ENCODE data around the gene RABL6.
"Not testable (repeated sequence)": the region's sequence is repeated elsewhere in the genome, so short reads cannot be mapped to it uniquely, and the experiment has no call there.

Gene RABL6

DNA sequence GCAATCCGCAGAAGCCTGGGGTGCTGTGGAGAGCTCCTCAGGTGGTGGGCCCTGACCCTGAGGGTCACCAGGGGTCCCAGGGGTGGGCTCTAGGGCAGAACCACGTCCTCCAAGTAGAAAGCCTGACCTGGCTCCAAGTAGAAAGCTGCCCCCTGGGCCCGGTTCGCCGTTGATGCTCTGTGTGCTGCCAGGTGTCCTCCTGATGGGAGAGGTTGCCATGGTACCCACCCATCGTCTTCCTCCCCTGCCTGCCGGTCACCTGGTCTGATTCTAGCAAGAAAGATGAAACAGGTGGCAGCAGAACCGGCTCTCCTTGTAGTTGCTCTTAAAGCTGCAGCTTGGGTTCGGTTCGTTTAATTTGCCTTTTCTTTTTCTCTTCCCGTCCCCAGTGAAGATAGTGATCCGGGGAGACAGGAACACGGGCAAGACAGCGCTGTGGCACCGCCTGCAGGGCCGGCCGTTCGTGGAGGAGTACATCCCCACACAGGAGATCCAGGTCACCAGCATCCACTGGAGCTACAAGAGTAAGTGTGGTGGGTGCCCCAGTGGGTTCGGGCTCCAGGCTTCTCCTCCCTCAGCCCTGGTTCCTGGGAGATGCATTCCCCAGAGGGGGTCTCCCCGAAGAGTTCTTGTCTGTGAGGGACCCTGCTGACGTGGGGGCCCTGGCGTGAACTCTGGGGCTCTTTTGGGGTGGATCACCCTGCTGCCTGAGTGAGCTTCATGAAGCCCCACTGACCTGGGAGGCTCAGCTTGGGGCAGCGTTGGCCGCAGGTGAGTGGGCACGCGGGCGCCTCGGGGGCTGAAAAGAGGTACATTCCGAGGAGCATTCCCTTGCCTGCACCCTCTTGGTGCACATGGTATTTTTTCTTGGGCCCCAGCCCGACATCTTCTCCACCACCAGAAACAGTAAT lies 15.6 kb downstream of the RABL6 start:
- DNase-seq, result no peak

GRCh38 chr9:136824496-136825225 lies 16.9 kb downstream of the RABL6 start:
- no peak for DNase-seq

- DNase-seq, result no peak
Observed at GRCh38 chr9:136825295-136826187, 17.8 kb downstream of the RABL6 start.

- no peak for DNase-seq
Observed at GRCh38 chr9:136826188-136826541, 18.4 kb downstream of the RABL6 start.

GRCh38 chr9:136826703-136827582 lies 19.2 kb downstream of the RABL6 start:
- no peak for DNase-seq

GRCh38 chr9:136827794-136828473 lies 20.2 kb downstream of the RABL6 start:
- DNase-seq, result no peak

DNA sequence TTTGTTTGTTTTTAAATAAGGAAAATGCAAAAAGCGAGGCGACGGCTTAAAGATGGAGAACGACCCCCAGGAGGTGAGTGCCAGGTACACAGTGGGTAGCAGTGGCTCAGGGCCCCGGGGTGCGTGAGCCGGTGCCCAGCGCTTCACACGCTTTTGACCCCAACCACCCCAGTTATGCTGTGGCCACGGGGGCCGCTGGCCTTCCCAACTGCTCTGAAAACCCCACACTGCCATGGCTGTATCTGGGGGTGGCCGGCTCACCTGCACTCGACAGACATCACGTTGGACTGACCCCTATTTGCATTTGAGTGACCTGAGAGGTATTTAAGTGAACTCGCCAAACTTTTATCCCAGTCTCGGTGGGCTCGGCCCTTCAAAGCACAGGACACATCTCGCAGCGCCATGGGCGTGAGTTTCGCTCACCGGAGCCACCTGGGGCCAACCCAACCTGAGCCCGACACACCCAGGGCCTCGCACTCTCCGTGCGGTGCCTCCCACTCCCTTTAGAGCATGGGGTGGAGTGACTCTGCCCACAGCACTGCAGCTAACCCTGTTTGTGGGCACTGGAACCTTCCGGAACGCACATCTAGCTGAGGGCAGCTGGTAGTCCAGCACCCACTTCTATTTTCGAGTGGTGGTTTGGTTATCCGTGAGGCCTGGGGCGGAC lies 20.9 kb downstream of the RABL6 start:
- no peak for DNase-seq

GRCh38 chr9:136829412-136829811 lies 21.7 kb downstream of the RABL6 start:
- DNase-seq, result no peak

DNA sequence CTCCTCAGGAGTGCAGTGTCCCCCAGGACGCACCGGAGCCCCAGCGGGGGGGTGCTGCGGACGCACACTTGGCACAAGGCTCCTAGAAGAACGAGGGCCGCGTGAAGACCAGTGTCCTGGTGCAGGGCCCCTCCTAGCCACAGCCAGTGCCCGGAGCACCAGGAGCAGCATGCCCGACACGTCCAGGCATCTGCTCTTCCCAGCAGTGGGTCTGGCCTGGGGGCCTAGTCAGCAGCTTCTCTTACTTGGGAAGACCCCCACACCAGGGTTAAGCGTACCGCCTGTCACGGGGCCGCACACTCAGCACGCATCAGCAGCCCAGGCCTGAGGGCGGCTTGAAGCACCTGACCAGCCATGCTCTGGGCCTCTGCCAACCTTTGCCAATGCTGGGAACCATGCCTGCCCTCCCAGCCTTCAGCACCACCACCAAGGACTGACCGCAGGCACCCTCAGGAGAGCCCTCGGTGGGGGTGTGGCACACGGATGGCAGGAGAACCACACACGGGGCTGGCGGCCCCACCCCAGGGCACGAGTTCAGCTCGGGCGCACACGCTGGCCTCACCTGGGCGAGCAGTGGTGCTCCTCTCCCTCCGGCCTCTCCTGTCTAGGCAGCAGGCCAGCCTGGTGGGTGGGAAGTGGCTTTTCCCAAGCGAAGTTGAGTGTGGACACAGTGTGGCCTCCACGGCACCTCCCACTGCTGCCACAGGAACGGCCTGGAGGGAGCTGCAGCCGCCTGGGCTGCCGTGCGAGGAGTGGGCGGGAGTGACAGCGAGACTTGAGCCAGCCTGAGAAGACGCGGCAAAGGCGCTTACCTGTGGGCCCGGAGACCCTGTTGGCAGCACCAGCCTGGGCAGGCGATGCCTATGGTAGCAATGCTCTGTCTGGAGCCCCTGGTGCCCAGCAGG lies 22.5 kb downstream of the RABL6 start:
- DNase-seq, result no peak

GRCh38 chr9:136831002-136831719 lies 23.4 kb downstream of the RABL6 start:
- no peak for DNase-seq

DNA sequence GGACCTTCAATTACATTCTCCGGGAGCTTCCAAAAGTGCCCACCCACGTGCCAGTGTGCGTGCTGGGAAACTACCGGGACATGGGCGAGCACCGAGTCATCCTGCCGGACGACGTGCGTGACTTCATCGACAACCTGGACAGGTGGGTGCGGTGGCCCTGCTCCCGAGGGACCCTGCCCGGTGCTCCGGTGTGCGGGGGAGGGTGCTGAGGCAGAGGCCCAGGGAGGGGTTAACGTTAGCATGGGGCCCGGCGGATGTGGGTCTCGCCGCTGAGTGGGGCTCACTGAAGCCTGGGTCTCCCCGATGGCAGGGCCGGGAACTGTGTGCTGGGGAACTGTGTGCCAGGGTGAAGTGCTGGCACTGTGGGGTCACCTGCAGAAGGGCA lies 24.0 kb downstream of the RABL6 start:
- no peak for DNase-seq

GRCh38 chr9:136832581-136832980 lies 24.8 kb downstream of the RABL6 start:
- no peak for DNase-seq

DNA sequence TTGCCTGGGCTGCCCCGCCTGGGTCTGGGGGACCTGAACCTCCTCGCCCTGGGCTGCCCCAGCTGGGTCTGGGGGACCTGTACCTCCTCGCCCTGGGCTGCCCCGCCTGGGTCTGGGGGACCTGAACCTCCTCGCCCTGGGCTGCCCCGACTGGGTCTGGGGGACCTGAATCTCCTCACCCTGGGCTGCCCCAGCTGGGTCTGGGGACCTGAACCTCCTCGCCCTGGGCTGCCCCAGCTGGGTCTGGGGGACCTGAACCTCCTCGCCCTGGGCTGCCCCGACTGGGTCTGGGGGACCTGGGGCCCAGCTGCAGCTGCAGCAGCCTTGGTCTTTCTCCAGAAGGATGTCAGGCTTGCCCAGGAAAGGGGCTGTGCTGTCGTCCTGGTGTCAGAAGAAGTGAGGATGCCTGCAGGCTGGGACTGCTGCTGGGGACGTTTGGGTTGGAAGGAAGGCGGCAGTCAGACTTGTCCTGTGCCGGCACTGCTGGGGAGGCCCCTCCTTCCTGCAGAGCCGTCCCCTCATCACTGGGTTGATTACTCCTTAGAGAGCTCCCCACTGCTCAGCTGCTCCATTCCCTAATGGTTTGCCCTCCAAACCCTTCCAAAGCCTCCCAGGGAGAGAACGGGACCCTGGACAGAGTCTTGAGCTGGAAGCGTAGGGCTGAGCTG lies 25.8 kb downstream of the RABL6 start:
- not testable (repeated sequence) for DNase-seq

DNA sequence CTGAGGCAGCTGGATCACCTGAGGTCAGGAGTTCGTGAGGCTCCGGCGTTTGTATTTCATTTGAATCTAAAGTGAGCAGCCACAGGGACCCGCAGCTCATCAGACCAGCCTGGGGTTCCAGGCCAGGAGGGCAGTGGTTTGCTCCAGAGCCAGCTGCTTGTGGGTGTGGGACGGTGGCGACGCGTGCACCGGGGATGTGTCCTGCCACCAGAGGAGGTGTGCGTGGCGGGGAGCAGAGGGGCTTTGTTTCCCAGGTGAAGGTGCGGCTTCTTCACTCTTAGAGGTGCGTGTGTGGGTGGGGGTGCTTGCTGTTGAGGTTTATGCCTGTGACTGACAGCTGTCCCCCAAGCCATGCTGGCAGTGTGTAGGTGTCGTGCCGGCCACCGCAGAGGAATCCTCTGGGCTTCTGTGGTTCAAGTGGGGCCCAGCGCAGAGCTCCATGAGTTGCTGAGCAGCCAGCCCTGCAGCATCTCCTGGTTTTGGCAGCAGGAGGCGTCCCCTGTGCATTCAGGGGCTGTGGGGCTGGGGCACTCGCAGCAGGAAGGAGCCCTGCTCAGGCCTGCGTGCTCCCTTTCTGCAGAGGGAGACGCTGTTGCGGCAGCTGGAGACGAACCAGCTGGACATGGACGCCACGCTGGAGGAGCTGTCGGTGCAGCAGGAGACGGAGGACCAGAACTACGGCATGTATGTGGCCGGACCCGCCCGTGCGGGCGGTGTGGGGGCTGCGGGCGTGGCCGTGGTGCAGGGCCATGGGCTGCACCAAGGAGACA lies 27.6 kb downstream of the RABL6 start:
- DNase-seq, result no peak

DNA sequence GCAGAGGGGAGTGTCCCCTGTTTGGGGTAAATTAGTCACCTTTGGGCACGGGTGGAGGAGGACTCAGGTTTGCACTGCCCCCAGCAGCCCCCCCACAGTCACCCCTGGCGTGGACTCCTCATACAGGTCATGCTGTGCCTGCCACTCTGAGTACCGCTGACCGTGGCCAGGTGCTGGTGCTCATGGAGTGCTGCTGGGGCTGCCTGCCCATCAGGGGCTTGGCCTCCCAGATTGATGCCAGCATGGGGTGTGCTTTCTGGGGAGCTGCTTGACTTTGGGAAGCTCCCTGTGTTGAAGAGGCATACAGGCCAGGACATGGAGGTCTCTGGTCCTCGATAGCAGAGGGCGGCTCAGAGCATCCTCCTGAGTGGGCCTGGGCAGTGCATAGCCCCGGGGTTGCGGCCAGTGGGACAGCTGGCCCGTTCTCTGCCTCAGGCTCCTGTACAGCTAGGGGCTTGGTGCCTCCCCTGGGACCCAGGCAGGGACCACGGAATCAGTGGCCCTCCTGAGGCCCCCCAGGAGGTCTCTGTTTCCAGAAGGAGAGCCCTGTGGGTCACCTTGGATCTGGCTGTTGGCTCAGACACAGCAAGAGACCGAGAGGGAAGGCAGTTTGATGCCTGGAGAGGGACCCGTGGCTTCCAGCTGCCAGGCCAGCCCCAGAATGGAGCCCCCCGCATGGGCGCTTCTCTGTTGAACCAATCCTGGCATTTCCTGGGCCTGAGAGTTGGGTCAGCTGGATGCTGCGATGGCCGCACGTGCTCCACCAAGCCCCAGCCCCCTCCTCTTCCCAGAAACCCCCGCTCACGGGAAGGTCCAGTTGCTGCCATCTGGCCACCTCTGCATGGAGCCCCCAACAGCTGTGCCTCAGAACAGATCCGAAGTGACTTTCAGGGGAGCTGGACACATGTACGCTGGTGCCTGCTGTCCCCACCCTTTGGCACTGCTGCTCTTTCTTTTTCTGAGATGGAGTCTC lies 28.5 kb downstream of the RABL6 start:
- no peak for DNase-seq

GRCh38 chr9:136837146-136837855 lies 29.6 kb downstream of the RABL6 start:
- DNase-seq, result no peak

Data from activated CD4-positive, alpha-beta T cell treated with anti-CD3 and anti-CD28 coated beads for 4 hours (primary cell).